Left ventricle myocardium superior (tissue), 1 donor: ENCODE results near the gene ST3GAL6. TPM values are rescaled to one million over a fixed set of nuclear protein-coding genes. Genes with fewer than 3 reads are reported as not detected.
A peak's percentile ranks its signal among the peaks of the same experiment; 100 is the strongest.

ENCODE experiments used
- ATAC-seq: fragments of 200-7000 bp; cut with Tn5 transposase; one replicate; pipeline ENCODE4 v1.9.1; 2020; ENCODE audit warnings: mild to moderate bottlenecking, moderate library complexity
- DNase-seq: peaks from one replicate; pipeline ENCODE4 v3.0.0-alpha.2; 2020
- intact Hi-C: fragments of 100-400 bp; cut with micrococcal nuclease; formaldehyde crosslinking; loops from one replicate; pipeline ENCODE4 v1.11.0; 2022
- total RNA-seq: library from RNA; stranded (reverse); fragmentation: NEBNext Ultra II Directional; extraction: Animal tissue kit (Norgen Biotek cat#: 25700); gene quantifications from one replicate; pipeline ENCODE4 v1.2.1, GENCODE V29; 2021
- donor health status: DM: no; HTN: yes; CAD: no; lungs with severe emphysema.

ST3GAL6 gene
- total RNA-seq, 1 donor from 2014 or later = 27.0 TPM

- intact Hi-C loops = no loop called here
- ATAC-seq = peak; percentile 55
Measured at GRCh38 chr3:98769448-98769847, 6.3 kb downstream of the ST3GAL6 start.

GRCh38 chr3:98770261-98771039, 7.3 kb downstream of the ST3GAL6 start:
- ATAC-seq (peak; percentile 79), DNase-seq (peak; percentile 72)
- intact Hi-C loops = no loop called here

More at GRCh38 chr3:98769448-98769847, 6.3 kb downstream of the ST3GAL6 start:
- DNase-seq = no peak

GRCh38 chr3:98772022-98772421, 8.9 kb downstream of the ST3GAL6 start:
- ATAC-seq (no peak), DNase-seq (no peak)
- intact Hi-C loops = no loop called here

GRCh38 chr3:98775459-98776139, 12.5 kb downstream of the ST3GAL6 start:
- ATAC-seq = no peak
- intact Hi-C loops = no loop called here
- no peak for DNase-seq

- DNase-seq = no peak
- intact Hi-C loops = no loop called here
- no peak for ATAC-seq
Measured at GRCh38 chr3:98776140-98776493, 13.0 kb downstream of the ST3GAL6 start.

- DNase-seq (no peak), ATAC-seq (no peak)
- intact Hi-C loops = no loop called here
Measured at GRCh38 chr3:98777286-98777685, 14.1 kb downstream of the ST3GAL6 start.

GRCh38 chr3:98777801-98778220, 14.7 kb downstream of the ST3GAL6 start:
- intact Hi-C loops = no loop called here
- ATAC-seq (peak; percentile 46), DNase-seq (no peak)

- no peak for DNase-seq
- intact Hi-C loops = no loop called here
- peak; percentile 6 for ATAC-seq
Measured at GRCh38 chr3:98778383-98778782, 15.2 kb downstream of the ST3GAL6 start.

- intact Hi-C loops = no loop called here
- ATAC-seq (peak; percentile 73), DNase-seq (no peak)
Measured at GRCh38 chr3:98778852-98779413, 15.8 kb downstream of the ST3GAL6 start.

GRCh38 chr3:98779541-98780335, 16.6 kb downstream of the ST3GAL6 start:
- DNase-seq = no peak
- no peak for ATAC-seq
- intact Hi-C loops = loop anchor here (10.0 kb wide), 1 partner anchor 45 kb away; no protein-coding TSS in a partner anchor

- intact Hi-C loops = loop anchor here (10.0 kb wide), 1 partner anchor 46 kb away; no protein-coding TSS in a partner anchor
- ATAC-seq = no peak
- no peak for DNase-seq
Measured at GRCh38 chr3:98780343-98780742, 17.2 kb downstream of the ST3GAL6 start.

- intact Hi-C loops = loop anchor here (10.0 kb wide), 1 partner anchor 48 kb away; no protein-coding TSS in a partner anchor
- ATAC-seq (no peak), DNase-seq (no peak)
Measured at GRCh38 chr3:98782824-98783500, 19.8 kb downstream of the ST3GAL6 start.

- DNase-seq (no peak), ATAC-seq (peak; percentile 52)
- intact Hi-C loops = loop anchor here (10.0 kb wide), 1 partner anchor 49 kb away; no protein-coding TSS in a partner anchor
Measured at GRCh38 chr3:98784042-98784441, 20.9 kb downstream of the ST3GAL6 start.

GRCh38 chr3:98784666-98785600, 21.8 kb downstream of the ST3GAL6 start:
- DNase-seq = no peak
- intact Hi-C loops = loop anchor here (10.0 kb wide), 1 partner anchor 50 kb away; no protein-coding TSS in a partner anchor
- ATAC-seq = peak; percentile 73

- no peak for DNase-seq
- intact Hi-C loops = loop anchor here (10.0 kb wide), 1 partner anchor 52 kb away; no protein-coding TSS in a partner anchor
- ATAC-seq = peak; percentile 12
Measured at GRCh38 chr3:98786364-98787006, 23.3 kb downstream of the ST3GAL6 start.

GRCh38 chr3:98787181-98787580, 24.0 kb downstream of the ST3GAL6 start:
- ATAC-seq (peak; percentile 39), DNase-seq (no peak)
- intact Hi-C loops = loop anchor here (10.0 kb wide), 1 partner anchor 52 kb away; no protein-coding TSS in a partner anchor

GRCh38 chr3:98788651-98789050, 25.5 kb downstream of the ST3GAL6 start:
- ATAC-seq (no peak), DNase-seq (peak; percentile 65)
- intact Hi-C loops = loop anchor here (10.0 kb wide), 1 partner anchor 54 kb away; no protein-coding TSS in a partner anchor
